ENCODE results near the gene FAM81A. TPM values are rescaled to one million over a fixed set of nuclear protein-coding genes. Genes with fewer than 3 reads are reported as not detected.

Gene FAM81A
- total and polyA plus RNA-seq, 9 of the 15 experiments (the other 6 are each of a cell fraction or from before 2014, with no cell fraction given), result not detected

GRCh38 chr15:59399465-59400102 lies 38.4 kb upstream of the FAM81A start:
- Histone ChIP-seq H2AFZ (ENCODE audit: low read depth, low read length) (no peak overlapping the region), H3K27me3 (ENCODE audit: control insufficient read depth in 2 of 2, insufficient read depth in 2 of 2, low read length in 2 of 2) (peaks cover 19 to 33% of the 10 kb centered on the region in 2 experiments), H3K79me2 (ENCODE audit: control insufficient read depth, insufficient read depth, low read length) (no peaks in the 10 kb centered on the region), H3K36me3 (ENCODE audit: control insufficient read depth, insufficient read depth, low read length) (no peaks in the 10 kb centered on the region), H3K9me3 (replicated peaks; ENCODE audit: control insufficient read depth, insufficient read depth, low read depth, low read length) (no peaks in the 10 kb centered on the region), H3K4me1 (replicated peaks in 1 of 2; ENCODE audit: control insufficient read depth in 2 of 2, insufficient read depth in 2 of 2, low read length in 2 of 2) (no peaks in the 10 kb centered on the region), H3K4me2 (ENCODE audit: insufficient read depth, low read length) (no peak overlapping the region), H3K9me1 (ENCODE audit: control insufficient read depth, insufficient read depth, low read length) (no peaks in the 10 kb centered on the region), H3K9ac (ENCODE audit: insufficient read depth in 1 of 2, low read depth in 2 of 2, low read length in 2 of 2) (no peak overlapping the region), H3K27ac (ENCODE audit: extremely low read depth, low read depth, low read length) (no peak overlapping the region), H3K4me3 (no peak overlapping the region), H4K20me1 (replicated peaks; ENCODE audit: control insufficient read depth, insufficient read depth, low read length) (no peaks in the 10 kb centered on the region)
- in situ Hi-C loops (cut with MboI) (no loop called here), intact Hi-C loops (cut with micrococcal nuclease) (no loop called here)
- CTCF ChIA-PET (ENCODE audit: low intra/inter-chr PET ratio), result interaction anchor here (0.6 kb wide), 1 partner anchor 630 kb away, joined by 3 read pairs; no protein-coding TSS in a partner anchor
- ATAC-seq (no peak), FAIRE-seq (no peak), DNase-seq (ENCODE audit: extremely low read depth in 1 of 4, low spot score in 3 of 4) (no peak)
- no TSS peak for BruUV-seq (replicated peaks)
- POLR2A ChIA-PET, result no interaction called here
- WGBS (ENCODE audit: insufficient coverage, low coverage, missing lambda C conversion rate), result 3% methylated on average over 7 of the region's 7 CpGs
- TF ChIP-seq SMAD4 (CRISPR knock-in tag; conservative IDR thresholded peaks at IDR 0.05), result no peak
- TF ChIP-seq RUNX1 (IDR thresholded peaks at IDR 0.05; ENCODE audit: low read depth), result no peak
- no peak for TF ChIP-seq PML (IDR thresholded peaks at IDR 0.05; ENCODE audit: low read length)
- TF ChIP-seq SMARCB1 (IDR thresholded peaks at IDR 0.05; ENCODE audit: insufficient read length, low read depth), result no peak
- TF ChIP-seq OTX1 (CRISPR knock-in tag; IDR thresholded peaks at IDR 0.05), result no peak
- TF ChIP-seq SRSF1 (IDR thresholded peaks at IDR 0.05; ENCODE audit: low read depth, low read length), result no peak

All from K562 (cell line).